NB4 (cell line): ENCODE measurements around the gene JAM3.
"Not testable (repeated sequence)": the region's sequence is repeated elsewhere in the genome, so short reads cannot be mapped to it uniquely, and the experiment has no call there.

Experiments
- DNase-seq: peaks from one replicate; pipeline ENCODE4 v3.0.0; 2010; ENCODE audit warnings: low read depth
- H3K4me3 ChIP-seq: one replicate; pipeline ENCODE4 v1.5.1; 2011; ENCODE audit warnings: mild to moderate bottlenecking, low read depth, low read length, moderate library complexity
- CTCF ChIP-seq: IDR thresholded peaks from one replicate; pipeline ENCODE4 v1.5.1; 2012; ENCODE audit warnings: low read depth, low read length
- MAX ChIP-seq: IDR thresholded peaks from 2 replicates; pipeline ENCODE4 v1.6.1; 2011; ENCODE audit warnings: low read depth, low read length
- MYC ChIP-seq: IDR thresholded peaks from 2 replicates; pipeline ENCODE4 v1.6.1; 2011; ENCODE audit warnings: low read depth, low read length
- POLR2A ChIP-seq: IDR thresholded peaks from 2 replicates; pipeline ENCODE4 v1.6.1; 2011; ENCODE audit warnings: mild to moderate bottlenecking; ENCODE audit not compliant: insufficient read length; ENCODE audit errors: extremely low read depth

Gene JAM3

GRCh38 chr11:134171951-134172350, 103.1 kb downstream of the JAM3 start:
- TF ChIP-seq POLR2A (no peak), MYC (no peak), MAX (no peak), CTCF (no peak)
- no peak for DNase-seq
- H3K4me3 ChIP-seq, result no peak overlapping the region

GRCh38 chr11:134173296-134173695, 104.4 kb downstream of the JAM3 start:
- H3K4me3 ChIP-seq, result no peak overlapping the region
- no peak for DNase-seq
- TF ChIP-seq MAX, result no peak
- TF ChIP-seq MYC, result no peak
- TF ChIP-seq CTCF, result no peak
- TF ChIP-seq POLR2A, result no peak

- TF ChIP-seq MAX (no peak), POLR2A (no peak), MYC (no peak), CTCF (no peak)
- DNase-seq, result no peak
- no peak overlapping the region for H3K4me3 ChIP-seq
Measured at GRCh38 chr11:134176284-134176683, 107.4 kb downstream of the JAM3 start.

GRCh38 chr11:134178032-134178674, 109.3 kb downstream of the JAM3 start:
- no peak for TF ChIP-seq CTCF
- TF ChIP-seq MAX, result no peak
- TF ChIP-seq MYC, result no peak
- TF ChIP-seq POLR2A, result no peak
- no peak for DNase-seq
- no peak overlapping the region for H3K4me3 ChIP-seq

- no peak for DNase-seq
- TF ChIP-seq MYC (no peak), MAX (no peak), CTCF (no peak), POLR2A (no peak)
- H3K4me3 ChIP-seq, result no peak overlapping the region
Measured at GRCh38 chr11:134181707-134182106, 112.8 kb downstream of the JAM3 start.

- not testable (repeated sequence) for DNase-seq, H3K4me3 ChIP-seq
Measured at GRCh38 chr11:134188092-134188491, 119.2 kb downstream of the JAM3 start.
